RCC 7860 (cell line): Measurements from ENCODE around the gene ZNF609.

Experiments
- DNase-seq: peaks from one replicate; pipeline ENCODE4 v3.0.0-alpha.2; 2015; ENCODE audit warnings: low spot score
- FAIRE-seq: peaks from 2 replicates; lab custom pipeline; 2012; peaks lifted over from hg19 to GRCh38; lab: Jason Lieb, UNC

ZNF609 gene

DNA sequence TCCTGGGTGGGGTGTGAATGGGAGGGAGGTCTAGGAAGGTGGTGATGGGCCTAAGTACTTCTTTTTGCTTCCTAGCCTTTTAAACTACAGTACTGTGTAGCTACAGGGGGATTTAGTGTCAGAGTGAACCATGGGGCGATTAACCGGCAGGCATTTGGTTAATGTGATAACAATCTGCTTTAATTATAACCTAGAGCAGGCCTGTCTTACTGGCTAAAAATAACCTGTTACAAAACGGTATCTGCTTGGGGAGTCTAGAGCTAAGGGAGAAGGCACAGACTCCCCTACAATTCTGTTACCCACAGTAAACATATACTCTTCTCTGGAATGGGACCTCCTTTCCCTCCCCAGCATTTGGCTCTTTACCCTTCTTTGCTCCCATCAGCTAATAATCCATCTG lies 229.6 kb downstream of the ZNF609 start:
- DNase-seq (no peak), FAIRE-seq (no peak)

DNA sequence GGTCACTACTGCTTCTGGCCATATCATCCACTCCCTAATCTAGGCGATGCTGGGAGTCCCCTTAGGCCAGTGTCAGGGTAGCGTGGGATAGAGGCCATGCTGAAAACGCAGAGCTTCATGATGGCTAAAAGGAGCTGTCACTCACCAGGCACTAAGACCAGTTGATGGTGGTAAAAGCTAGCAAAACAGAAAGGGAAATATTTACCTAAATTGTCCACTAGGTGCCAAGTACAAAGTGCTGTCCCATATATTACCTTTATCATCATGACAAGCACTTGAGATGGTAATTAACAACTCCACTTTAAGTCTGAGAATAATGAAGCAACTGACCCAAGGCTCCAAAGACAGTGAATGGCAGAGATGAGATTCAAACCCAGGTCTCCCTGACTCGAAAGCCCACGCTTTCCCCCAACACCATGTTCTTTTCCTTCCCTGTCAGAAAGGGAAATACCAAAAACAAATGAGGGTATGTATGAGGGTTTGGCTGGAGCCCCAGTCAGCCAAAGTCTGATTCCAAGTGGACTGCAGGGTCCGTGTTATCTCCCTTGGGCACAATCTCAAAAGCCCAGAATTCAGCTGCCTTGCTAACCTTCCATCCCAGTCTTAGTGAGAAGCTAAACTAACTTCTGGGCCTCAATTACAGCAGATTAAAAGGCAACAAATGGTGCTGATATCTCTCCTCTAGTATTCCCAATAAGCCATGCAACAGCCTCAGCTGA lies 230.4 kb downstream of the ZNF609 start:
- no peak for DNase-seq

DNA sequence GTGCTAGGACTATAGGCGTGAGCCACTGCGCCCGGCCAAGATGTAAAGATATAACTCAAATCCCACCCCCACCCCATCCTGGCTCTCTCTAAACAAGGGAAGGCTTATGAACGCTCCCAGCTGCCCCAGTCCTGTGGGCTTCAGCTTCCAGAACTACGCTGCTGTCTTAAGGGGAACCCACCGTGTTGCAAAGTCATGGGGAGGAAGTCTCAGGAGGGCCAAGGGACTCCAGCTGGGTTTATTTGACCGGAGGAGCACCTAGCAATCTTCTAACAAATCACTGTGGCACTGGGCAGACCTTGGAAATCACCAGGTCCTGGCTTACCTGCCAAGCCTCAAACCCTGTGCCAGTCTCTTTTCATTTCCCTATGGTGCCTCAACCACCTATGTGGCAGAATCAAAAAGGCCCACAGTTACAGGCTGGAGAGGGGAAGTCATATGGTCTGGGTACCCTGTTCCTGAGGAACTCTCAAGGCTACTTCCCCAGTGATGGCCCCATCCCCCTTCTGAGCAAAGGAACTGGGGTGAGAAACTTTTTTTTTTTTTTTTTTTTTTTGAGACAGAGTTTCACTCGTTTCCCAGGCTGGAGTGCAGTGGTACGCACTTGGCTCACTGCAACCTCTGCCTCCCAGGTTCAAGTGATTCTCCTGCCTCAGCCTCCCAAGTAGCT lies 231.7 kb downstream of the ZNF609 start:
- no peak for FAIRE-seq
- no peak for DNase-seq

More for the DNA sequence above, 230.4 kb downstream of the ZNF609 start:
- FAIRE-seq, result no peak

DNA sequence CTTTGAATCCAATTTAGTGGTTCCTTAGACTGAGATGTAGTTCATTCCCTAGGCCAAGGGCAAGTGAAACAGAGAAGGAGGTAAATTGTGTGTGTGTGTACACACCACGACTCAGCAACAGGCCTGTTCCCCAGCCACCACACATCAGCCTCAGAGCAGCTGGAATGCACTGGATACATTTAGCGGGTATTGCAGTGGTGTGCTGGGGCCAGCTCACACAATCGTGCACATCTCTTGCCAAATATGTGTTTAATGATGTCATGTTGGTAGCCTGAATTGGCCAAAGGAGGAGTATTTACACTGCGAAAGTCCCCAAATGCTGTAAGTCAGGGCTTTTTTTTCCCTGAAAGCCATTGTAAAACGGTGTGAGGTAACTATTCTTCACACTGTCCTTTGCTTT lies 232.8 kb downstream of the ZNF609 start:
- DNase-seq (peak; percentile 41), FAIRE-seq (no peak)

DNA sequence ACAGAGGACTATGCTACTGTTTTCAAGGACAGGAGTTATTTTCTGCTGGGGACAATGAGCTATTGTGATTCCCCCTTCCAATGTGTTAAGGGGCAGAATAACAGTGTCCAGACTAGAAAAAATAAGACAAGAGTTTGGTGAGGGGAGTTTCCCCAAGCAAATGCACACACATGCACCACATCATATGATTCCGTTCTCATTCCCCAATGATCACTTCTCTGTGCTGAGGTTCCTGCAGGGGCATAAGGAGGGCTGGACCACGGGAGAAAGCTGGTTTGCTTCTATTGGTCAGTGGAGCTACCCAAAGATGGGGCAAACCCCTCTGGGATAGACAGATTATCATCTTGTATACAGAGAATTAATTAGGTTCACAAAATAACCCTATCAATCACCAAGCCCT lies 234.4 kb downstream of the ZNF609 start:
- no peak for FAIRE-seq
- DNase-seq, result no peak

DNA sequence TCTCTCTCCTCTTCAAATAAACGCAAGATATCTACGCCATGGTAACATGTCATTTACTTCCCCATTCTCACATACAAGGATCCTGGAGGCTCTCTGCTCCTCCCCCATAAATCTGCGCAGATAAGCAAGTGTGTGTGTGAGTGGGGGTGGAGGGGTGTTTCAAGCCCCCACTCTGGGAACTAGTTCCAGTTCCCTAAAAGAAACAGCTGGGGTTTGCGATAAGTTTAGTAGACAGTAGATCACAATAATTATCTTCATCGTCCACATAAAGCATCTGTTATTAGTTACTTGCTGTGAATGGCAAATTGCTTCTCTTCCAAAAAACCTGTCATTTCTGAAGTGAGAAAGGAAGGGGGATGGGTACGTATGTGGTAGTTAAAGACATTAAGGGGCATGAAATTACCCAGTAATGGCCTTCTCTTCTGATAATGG lies 235.2 kb downstream of the ZNF609 start:
- DNase-seq (no peak), FAIRE-seq (no peak)

DNA sequence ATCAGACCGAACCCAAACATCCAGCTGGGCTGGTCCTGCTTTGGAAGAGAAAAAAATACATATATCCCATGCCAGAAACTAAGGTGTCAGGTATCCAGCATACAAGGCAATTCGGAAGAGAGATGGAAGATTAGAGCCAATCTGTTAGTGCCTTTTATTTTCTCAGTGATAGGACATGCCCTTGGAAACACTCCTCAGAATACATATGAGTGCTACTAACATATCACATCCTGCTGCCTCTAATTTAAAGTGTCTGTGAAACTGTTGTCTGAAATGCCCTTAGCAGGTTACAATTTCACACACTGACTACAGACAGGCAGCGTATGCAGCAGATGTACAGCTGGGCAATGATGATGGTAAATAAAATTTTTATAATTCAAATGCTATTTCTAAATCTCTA lies 236.1 kb downstream of the ZNF609 start:
- FAIRE-seq (no peak), DNase-seq (no peak)

DNA sequence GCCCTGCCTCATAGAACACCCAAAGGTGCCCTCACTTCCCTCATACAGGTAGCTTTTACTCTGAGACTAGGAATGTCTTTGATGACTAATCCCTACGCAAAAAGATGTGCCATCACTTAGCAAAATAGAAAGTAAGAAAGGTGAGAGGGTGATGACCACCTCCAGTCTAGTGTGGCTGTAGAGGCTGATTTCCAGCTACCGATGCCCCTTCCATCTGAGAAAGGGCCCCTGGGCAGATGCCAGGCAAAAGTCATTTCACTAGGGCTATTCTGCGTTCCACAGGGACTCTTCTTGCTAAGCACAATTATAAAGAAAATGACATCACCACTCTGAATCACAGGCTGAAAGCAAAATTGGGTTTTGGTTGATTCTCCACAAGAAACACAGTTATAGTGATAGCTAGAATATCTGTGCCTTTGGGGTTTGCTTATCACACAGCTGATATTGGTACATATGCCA lies 237.6 kb downstream of the ZNF609 start:
- FAIRE-seq, result no peak

DNA sequence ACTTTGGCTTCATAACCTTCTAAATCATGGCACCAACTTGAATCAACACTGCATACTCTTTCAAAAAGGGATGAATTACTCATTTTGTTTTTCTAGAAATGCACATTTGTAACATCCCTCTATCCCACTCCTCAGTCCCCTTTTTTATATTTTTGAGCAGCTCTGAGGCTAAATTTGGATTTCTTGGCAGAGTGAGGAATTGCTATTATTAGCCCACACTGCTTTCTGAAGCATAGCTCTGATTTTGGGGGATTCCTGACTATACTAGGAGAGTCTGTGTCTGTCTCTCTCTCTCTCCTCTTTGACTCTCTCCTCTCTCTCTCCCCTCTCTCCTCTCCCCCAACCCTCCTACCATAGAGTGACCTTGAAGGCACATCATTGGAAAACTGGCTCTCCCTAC lies 238.4 kb downstream of the ZNF609 start:
- FAIRE-seq, result no peak
- DNase-seq, result no peak

More for the DNA sequence above, 237.6 kb downstream of the ZNF609 start:
- DNase-seq, result no peak

DNA sequence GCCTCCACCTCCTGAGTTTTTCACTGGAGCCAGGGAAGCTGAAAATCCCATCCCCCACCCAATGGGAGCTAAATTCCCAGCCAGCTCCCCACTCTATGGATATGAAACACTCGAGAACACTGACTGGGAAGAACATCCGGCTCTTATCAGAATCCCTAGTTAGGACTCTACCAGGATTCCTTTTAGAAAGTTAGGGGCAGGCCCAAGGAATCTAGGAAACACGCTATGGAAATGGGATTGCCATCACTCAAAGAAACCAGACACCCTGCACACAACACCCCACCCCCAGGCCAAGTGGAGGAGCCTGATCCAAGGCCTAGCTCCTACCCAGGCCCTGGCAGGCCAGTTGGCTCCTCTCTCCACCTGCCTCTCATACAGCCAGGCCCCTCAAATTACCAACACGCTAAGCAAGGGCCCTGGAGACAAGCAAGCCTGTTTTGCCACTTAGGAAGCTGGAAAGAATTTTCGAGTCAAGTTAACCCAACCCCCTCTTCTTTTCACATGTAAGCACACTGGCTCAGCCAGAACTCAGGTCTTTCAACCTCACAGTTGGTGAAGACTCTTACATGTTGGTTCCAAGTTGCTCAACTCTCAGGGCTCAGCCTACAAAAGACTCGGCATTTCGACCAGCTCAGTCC lies 239.5 kb downstream of the ZNF609 start:
- no peak for DNase-seq

DNA sequence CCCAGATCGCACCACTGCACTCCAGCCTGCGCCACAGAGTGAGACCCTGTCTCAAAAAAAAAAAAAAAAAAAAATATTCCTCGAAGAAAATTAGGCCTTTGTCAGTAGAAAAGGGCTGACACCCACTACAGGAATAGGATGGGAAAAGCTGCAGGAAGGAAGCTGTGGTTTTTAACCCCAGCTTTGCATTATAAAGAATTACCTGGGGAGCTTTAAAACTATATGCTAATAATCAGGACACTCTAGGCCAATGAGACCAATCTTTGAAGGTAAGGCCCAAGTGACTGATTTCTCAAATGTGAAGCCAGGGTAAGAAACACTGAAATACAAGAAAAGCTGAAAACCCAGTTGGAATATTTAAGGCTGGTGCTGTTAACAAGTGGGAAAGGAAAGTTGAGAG lies 240.7 kb downstream of the ZNF609 start:
- no peak for FAIRE-seq
- no peak for DNase-seq

More for the DNA sequence above, 239.5 kb downstream of the ZNF609 start:
- FAIRE-seq, result no peak

DNA sequence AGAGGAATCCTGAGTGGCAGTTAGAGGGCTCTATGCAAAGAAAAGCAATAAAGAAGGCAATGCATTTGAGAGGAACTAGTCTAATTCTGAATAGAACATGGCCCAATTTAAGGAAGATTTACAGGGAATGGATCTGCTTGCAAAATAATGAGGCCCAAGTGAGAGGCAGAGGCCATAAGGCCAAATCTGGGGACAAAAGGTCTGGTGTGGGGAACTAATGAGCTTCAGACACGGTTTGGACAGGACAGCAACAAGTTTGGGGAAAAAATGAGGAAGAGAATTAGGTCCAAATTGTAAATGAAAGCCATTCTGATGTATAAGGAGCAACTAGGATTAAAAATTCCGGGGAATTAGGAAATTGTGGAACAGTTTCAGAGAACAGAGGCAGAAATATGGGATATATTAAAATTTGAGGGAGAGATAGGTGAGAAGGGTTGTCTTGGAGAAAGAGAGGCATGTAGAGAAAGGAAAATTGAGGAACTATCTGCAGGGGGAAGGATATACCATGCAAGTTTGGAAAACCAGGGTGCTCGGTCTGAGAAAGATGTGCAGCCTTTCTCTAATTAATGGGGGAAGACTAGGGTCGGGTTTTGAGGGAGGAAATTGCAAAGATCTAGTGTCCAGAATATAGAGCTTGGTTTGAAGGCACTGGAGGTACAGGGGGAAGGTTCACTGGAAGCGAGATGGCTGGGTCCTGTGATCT lies 241.3 kb downstream of the ZNF609 start:
- no peak for FAIRE-seq

DNA sequence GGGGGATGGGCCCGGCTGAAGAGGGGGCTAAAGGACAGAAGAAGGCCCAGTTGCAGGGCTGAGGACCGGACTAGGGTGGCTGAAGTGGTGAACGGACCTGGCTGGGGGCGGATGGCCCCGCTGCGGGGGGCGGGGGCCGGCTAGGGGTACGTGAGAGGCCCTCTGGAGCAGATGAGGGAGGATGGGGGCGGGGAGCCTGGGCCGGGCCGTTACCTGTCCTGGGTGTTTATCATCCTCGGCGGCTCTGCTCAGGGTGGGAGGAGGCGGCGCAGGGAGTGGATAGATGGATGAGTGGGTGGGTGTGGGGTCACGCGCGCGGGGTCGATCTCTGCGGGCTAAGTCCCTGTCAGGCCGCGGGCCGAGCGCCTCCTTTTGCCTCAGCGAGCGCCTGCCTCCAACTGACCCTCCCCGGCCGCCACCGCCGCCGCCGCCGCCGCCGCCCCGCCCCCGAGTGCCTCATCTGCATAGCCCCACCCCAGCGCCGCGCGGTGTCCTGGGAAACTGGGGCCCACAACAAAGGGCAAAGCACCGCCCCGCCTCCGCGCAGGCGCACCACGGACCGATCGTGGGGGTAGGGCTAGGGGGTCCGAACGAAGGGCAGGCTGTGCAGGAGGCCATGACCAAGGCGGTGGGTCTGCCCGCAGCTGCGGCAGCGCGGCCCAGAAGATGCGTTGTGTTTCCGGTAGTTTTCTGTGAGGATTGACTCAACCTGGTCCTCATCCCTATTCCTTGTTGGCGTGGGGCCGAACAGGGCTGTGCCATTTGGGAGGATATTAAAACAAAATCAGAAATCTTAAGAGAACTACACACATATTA lies 242.6 kb downstream of the ZNF609 start:
- DNase-seq (peak; percentile 73), FAIRE-seq (no peak)

More for the DNA sequence above, 241.3 kb downstream of the ZNF609 start:
- DNase-seq, result no peak

DNA sequence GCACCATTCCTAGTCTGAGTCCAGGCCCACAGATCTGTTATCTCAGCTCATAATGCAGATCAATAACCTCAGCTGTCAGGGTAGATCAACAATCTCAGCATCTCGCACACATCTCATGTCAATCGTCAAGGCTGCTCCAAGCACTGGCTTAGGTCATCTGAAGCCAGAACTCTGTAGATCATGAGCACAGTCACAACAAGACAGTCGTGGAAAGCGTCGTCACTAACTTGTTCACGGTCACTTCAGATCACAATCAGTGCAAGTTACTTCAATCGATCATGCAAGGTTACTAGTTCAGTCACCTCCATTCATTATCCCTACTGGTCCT lies 243.2 kb downstream of the ZNF609 start:
- FAIRE-seq (no peak), DNase-seq (no peak)

DNA sequence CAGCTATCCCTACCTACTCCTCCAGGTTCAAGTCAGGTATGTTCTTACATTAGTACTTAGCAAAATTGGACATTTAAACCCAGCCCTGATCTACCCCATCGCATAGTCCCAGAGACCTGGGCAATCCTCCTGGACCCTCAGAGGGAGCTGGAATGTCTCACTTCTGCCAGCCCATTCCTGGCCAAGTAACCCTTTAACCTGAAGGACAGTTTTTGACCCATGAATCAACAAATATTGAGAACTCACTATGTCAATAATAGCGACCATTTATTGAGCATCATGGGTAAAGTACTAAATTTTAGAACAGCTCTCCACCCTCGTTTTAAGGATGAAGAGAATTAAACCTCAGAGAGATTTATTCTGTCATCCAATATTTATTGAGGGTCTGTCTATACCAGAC lies 244.6 kb downstream of the ZNF609 start:
- no peak for FAIRE-seq

DNA sequence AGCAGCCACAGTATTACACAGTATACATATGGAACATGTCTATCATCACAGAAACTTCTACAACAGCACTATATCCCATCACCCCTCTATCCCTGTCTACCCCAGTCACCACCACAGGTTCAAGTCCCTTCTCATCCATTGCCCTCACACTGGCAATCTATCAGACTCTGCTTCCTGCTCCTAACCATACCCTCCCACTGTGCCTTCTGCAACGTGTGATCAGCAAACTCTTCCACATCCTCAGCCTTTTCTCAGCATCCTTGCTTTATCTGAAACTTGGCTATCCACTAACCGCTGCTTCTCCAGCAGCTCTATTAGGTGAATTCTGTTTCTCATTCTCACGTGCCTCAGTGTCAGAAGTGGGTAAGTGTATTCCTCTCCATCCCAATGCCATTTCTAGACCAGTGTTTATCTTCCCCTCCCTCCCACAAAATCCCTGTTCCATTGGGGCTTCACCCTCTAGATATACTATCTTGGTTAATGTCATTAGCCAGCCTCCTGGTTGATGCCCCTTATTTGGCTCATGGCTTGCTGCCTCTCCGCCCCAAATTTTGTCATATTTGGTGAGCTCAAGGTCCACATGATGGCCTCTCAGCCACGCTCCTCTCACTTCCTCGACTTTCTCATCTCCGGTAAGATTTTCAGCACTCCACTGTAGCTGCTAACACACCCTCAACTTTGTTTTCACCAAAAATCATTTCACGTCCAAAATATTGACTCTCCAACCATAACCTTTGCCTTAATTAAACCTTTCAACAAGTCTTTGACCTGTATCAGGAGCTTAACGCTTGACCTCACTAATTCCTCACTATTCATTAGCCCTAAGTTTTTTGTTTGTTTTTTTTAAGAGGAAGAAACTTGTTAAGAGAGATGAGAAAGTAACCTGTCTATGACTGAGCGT lies 245.9 kb downstream of the ZNF609 start:
- DNase-seq (no peak), FAIRE-seq (no peak)

More for the DNA sequence above, 244.6 kb downstream of the ZNF609 start:
- no peak for DNase-seq

DNA sequence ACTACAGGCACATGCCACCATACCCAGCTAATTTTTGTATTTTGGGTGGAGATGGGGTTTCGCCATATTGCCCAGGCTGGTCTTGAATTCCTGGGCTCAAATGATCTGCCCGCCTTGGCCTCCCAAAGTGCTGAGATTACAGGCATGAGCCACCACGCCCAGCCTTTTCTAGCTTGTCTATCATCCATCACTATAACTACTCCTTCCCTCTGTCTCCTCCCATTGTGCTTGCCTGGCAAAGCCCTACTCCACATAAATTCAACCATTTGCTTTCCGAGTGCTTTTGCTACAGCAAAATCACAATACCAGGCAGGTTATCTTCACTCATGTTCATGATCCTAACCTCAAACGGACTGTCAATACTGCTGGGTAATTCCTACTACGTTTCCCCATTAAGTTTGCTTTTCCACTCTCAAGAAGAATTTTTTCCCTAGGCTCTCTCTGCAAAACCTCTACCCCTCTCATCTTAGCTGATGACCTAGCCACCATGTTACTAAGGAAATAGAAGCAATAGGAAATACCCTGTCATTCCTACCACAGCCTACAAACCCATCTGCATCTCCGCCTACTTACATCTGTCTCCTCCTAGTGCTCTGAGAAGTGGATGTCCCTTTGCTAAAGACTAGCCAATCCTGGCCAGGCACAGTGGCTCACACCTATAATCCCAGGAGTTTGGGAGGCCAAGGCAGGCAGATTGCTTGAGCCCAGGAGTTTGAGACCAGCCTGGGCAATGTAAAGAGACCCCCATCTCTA lies 250.5 kb downstream of the ZNF609 start:
- no peak for DNase-seq
- no peak for FAIRE-seq

DNA sequence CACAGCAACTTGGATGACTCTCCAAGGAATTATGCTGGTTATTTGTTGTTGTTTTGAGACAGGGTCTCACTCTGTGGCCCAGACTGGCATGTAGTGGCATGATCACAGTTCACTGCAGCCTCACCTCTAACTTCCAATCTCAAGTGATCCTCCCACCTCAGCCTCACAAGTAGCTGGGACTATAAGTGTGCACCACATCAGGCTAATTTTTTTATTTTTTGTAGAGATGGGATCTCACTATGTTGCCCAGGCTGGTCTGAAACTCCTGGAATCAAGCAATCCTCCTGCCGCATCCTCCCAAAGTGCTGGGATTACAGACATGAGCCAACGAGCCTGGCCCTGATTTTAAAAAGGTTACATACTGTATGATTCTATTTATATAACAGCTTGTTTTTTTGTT lies 252.0 kb downstream of the ZNF609 start:
- no peak for FAIRE-seq
- no peak for DNase-seq

DNA sequence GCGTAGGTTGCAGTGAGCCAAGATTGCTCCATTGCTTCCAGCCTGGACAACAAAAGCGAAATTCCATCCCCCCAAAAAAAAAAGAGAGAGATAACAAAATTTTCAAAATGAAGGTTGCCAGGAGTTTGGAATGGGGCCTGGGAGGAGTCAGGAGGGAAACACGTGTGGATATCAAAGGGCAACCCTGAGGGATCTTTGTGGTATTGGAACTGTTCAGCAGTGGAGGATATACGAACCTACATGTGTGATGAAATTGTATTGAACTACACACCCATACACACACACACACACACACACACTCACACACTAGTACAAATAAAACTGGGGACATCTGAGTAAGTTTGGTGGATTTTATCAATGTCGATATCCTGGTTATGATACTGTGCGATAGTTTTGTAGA lies 253.2 kb downstream of the ZNF609 start:
- FAIRE-seq (no peak), DNase-seq (no peak)
